NK-92 treated with Interleukin-12 subunit alpha and Interleukin-12 subunit beta, amount 100 ng/mL, for 24 hours (cell line): ENCODE data around the gene PLA2G12A.
"Not testable (repeated sequence)": the region's sequence is repeated elsewhere in the genome, so short reads cannot be mapped to it uniquely, and the experiment has no call there.

Source experiments
- DNase-seq: peaks from one replicate; lab custom pipeline; 2025; lab: John Stamatoyannopoulos, UW

PLA2G12A gene

DNA sequence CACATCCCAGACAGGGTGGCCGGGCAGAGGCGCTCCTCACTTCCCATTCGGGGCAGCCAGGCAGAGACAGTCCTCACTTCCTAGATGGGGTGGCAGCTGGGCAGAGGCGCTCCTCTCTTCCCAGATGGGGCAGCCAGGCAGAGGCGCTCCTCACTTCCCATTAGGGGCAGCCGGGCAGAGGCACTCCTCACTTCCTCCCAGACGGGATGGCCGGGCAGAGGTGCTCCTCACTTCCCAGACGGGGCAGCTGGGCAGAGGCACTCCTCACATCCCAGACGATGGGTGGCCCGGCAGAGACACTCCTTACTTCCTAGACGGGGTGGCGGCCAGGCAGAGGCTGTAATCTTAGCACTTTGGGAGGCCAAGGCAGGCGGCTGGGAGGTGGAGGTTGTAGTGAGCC is 50.9 kb downstream of the PLA2G12A start:
- not testable (repeated sequence) for DNase-seq

DNA sequence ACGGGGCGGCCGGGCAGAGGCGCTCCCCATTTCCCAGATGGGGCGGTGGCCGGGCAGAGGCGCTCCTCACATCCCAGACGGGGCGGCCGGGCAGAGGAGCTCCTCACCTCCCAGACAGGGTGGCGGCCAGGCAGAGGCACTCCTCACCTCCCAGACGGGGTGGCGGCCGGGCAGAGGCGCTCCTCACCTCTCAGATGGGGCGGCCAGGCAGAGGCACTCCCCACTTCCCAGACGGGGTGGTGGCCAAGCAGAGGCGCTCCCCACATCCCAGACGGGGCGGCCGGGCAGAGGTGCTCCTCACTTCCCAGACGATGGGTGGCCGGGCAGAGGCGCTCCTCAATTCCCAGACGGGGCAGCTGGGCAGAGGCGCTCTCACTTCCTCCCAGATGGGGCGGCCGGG is 51.4 kb downstream of the PLA2G12A start:
- not testable (repeated sequence) for DNase-seq

DNA sequence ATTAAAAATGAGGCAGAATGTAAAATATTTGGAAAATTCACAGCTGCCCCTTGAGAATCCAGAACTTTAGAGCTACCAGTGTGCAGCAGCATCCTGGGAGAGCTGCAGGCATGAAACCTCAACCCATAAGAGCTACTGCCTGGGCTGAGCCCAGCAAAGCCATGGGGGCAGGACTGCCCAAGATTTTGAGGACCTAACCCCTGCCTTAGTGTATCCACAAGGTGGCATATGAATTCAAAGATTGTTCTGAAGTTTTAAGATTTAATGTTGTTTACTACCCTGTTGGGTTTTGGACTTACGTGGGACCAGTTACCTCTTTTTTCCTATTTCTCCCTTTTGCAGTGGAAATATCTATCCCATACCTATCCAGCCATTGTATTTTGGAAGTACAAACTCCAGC is 53.0 kb downstream of the PLA2G12A start:
- DNase-seq: no peak

DNA sequence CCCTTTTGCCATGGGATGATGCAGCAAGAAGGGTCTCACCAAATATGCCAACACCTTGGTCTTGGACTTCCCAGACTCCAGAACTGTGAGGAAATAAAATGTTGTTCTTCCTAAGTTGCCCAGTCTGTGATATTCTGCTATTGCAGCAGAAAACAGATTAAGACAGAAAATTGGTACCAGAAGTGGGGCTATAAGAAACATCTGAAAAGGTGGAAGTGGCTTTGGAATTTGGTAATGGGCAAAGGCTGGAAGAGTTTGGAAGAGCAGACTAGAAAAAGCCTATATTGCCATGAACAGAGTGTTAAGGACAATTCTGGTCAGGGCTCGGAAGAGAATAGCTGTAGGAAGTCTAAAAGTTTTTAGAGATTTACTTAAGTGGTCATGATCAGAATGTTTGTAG is 54.0 kb downstream of the PLA2G12A start:
- DNase-seq: no peak

DNA sequence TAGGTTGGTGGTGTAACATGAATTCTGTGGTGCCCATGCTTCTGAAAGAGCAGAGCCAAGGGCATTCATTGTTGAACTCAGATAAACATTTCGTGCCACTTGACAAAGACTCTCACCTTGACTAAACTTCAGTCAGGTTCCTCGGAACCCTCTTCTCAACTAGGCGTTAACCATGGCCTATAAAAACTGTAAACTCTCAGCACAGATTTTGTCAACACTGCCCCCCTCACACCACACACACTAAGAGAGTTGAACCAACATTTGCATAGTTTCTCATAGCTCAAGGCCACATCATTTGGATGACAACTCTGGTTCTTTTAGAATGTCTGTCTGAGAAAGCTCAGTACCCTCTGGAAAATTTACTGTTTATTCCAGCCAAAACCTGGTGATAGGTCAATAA is 54.7 kb downstream of the PLA2G12A start:
- DNase-seq: no peak

DNA sequence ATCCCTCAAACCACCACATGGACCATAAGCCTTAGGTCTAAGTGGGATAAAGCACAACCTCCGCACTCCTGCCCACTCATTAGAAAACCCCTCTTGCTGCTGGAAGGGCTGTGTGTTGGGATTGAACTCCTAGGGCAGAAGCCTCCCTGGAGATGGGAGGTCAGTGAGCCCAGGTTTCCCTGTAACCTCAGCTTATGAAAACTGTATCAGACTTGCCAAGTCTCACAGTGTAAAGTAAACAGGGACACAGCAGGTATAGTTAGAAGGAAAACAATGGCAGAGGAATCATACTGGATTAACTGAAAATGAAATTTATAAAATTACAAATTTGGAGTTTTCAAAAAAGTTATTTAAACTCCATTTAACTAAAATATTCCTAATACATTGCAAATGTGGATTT is 56.6 kb downstream of the PLA2G12A start:
- DNase-seq: no peak

DNA sequence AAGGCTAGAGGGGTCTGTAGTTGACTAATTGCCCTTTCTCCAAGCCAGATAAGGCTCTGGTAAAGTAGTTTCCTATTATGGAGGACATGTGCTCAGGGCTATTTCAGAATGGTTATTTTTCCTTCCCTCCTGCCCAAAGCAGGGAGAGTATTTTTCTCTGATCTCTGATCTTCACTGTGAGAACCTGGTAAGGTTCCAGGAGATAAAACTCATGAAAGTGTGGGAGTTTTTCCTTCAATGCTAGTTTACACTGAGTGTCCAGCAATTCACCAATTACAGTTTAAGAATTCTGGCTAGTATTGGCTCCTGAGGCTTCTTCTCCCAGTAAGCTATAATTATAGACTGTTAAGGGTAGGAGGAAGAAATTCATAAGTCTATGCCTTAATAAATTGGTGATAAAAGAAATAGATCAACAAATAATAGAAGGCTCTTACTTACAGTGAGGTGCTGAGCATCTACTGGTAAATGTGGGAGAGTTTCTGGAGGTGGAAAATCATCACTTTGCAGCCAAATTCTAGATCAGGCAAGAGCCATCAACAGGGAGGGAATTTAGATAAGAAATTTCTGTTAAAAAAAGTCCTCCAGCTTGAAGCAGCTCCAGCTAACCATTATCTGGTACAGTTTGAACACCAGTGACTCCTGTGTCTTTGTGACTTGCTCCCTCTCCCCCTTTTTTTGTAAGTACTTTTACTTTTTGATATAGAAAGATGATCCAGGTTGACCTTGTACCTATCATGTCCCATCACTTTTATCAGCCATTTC is 57.5 kb downstream of the PLA2G12A start:
- DNase-seq: no peak

DNA sequence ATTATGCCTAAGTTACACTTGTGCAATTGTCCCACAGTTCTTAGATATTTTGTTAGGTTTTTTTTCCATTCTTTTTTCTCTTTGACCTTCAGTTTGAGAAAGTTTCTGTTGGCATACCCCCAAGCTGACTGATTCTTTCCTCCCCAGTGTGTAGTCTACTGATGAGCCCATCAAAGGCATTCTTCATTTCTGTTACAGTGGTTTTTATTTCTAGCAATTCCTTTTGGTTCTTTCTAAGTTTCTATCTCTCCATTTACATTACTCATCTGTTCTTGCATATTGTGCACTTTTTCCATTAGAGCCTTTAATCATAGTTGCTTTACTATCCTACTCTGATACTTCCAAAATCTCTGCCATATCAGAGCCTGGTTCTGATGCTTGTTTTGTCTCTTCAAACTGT is 58.5 kb downstream of the PLA2G12A start:
- no peak for DNase-seq

DNA sequence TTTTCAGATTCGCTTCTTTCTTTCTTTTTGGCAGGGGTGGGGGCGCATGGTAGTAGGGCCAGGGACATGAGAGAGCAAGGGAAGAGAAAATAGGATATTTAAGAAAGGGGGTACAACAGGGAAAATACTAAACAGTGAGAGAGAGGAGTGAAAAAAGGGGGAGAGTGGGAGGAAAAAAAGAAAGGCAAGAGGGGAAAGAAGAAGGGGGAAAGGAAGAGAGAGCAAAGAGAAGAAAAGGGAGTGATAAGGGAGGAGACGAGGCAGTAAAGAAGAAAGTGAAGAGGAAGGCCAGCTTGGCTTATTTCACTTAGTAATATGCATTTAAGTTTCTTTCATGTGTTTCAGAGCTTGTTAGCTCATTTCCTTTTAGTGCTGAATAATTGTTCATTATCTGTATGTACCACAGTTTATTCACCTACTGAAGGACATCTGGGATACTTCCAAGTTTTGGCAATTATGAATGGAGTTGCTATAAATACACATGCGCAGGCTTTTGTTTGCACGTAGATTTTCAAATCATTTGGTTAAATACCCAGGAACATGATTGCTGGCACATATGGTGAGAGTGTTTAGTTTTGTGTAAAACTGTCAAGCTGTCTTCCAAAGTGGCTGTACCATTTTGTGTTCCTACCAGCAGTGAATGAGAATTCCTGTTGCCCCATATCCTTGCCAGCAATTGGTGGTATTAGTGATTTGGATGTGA is 63.9 kb downstream of the PLA2G12A start:
- DNase-seq: no peak

DNA sequence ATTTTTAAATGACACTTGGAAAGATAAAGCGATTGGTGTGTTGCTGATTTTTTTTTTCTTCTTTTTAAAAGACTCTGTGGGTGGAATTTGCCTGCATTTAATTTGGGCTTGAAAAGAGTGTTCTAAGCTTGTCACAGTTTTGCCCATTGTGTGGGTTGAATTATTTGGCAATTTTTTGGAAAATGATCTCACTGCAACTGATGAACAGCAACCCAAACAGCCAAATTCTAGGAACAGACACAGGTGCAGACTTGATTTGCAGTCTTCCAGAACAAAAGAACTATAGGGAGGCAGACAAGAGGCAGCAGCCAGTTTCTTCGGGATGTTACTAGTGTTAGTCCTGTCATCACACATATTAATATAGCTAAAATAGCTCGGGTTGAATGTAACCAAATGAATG is 67.1 kb downstream of the PLA2G12A start:
- no peak for DNase-seq

DNA sequence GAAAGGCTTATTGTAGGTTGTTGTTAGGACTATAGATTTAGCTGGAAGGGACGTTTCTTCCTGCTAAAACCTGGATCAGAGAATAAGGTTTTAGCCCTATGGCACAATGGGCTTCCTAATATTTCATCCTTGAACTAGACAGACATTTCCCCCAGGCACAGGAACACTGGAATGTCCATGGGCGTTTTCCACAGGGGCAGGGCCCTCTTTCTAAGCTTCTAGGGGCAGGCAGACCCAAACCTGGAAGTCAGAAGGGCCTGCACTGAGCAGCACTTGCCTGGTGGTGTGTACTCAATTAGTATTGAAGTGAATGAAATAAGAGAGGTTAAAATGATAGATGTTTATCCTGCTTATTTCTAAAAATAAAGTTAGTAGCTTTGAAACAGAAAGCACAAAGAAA is 67.8 kb downstream of the PLA2G12A start:
- no peak for DNase-seq
